ENCODE results near the gene SSBP4.

DNA sequence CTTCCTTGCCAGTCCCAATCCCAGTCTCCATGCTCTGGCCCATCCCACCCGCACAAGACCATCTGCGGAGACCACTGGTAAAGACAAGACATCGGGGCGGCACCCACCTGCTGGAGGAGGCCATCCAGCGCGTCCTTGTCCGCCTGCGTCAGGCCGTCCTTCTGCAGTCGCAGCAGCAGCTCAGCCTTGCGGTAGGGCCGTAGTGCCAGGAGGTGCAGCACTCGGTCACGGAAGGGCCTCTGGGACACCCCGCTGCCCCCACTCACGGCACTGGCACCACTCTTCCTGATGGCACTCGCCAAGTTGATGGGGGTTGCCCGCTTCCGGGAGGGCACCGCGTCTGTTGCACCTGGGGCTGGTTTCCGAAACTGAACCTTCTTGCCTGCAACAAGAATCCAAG, 42.3 kb downstream of the SSBP4 start:
- TF ChIP-seq, protein P1, sequence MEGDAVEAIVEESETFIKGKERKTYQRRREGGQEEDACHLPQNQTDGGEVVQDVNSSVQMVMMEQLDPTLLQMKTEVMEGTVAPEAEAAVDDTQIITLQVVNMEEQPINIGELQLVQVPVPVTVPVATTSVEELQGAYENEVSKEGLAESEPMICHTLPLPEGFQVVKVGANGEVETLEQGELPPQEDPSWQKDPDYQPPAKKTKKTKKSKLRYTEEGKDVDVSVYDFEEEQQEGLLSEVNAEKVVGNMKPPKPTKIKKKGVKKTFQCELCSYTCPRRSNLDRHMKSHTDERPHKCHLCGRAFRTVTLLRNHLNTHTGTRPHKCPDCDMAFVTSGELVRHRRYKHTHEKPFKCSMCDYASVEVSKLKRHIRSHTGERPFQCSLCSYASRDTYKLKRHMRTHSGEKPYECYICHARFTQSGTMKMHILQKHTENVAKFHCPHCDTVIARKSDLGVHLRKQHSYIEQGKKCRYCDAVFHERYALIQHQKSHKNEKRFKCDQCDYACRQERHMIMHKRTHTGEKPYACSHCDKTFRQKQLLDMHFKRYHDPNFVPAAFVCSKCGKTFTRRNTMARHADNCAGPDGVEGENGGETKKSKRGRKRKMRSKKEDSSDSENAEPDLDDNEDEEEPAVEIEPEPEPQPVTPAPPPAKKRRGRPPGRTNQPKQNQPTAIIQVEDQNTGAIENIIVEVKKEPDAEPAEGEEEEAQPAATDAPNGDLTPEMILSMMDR (conservative IDR thresholded peaks at IDR 0.05; ENCODE audit: low read depth, low read length), result no peak
- no peak for TF ChIP-seq EZH2 (IDR thresholded peaks at IDR 0.05; ENCODE audit: low read length, unreplicated experiment)

Data from PC-3 (cell line).